ENCODE data around the gene TAS2R41. TPM values are rescaled to one million over a fixed set of nuclear protein-coding genes. Genes with fewer than 3 reads are reported as not detected.
"Not testable (repeated sequence)": the region's sequence is repeated elsewhere in the genome, so short reads cannot be mapped to it uniquely, and the experiment has no call there.

The TAS2R41 gene
- total and polyA plus RNA-seq, 8 donors: not detected

DNA sequence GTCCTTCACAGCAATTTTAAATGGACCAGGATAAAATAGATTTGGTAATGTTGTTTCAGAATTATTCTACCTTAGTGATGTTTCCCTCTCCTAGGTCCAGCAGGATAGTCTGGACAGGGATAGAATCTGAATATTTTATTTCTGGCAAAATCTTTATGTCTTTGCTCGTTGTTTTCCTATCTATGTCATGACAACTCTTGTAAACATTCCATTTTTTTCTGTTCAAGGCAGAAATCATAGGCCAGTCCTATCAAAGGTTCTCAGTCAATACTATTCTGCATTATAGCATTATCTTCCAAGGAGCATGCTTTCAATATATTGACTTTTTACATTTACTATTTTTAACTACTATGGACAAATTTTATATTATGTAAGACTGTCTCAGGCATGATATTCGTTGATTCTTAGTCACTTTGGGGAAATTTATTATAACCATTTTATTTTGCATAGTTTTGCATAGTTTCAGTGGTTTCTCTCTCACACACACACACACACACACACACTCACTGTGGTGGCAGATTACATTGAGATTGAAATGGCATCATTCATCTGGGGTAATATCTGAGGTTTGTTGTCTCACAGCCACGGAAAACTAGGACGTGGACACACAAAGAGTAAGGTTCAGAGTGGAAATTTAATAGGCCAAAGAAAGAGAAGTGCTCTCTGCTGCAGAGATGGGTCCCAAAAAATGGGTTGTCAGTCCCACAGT is 17.2 kb upstream of the TAS2R41 start:
- no peak for DNase-seq
- TF ChIP-seq, protein P1, sequence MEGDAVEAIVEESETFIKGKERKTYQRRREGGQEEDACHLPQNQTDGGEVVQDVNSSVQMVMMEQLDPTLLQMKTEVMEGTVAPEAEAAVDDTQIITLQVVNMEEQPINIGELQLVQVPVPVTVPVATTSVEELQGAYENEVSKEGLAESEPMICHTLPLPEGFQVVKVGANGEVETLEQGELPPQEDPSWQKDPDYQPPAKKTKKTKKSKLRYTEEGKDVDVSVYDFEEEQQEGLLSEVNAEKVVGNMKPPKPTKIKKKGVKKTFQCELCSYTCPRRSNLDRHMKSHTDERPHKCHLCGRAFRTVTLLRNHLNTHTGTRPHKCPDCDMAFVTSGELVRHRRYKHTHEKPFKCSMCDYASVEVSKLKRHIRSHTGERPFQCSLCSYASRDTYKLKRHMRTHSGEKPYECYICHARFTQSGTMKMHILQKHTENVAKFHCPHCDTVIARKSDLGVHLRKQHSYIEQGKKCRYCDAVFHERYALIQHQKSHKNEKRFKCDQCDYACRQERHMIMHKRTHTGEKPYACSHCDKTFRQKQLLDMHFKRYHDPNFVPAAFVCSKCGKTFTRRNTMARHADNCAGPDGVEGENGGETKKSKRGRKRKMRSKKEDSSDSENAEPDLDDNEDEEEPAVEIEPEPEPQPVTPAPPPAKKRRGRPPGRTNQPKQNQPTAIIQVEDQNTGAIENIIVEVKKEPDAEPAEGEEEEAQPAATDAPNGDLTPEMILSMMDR (IDR thresholded peaks at IDR 0.05): no peak
- H3K4me1 ChIP-seq: peaks cover 0 to 6% of the 10 kb centered on the region in 2 donors

DNA sequence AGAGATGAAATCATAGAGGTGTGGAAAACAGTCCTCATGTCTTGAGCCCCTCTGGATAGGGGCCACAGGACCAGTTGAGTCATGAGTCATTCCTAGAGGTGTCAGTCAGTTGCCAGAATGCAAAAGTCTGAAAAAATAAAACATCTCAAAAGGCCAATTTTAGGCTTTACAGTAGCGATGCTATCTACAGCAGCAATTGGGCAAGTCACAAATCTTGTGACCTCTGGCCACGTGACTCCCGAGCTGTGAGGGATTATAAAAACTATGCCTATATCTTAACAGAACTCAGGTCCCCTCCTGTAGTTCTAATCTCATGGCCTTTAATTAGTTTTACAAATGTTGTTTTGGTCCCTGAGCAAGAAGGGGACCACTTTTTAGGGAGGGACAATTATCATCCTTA is 15.6 kb upstream of the TAS2R41 start:
- no peaks in the 10 kb centered on the region for H3K9me3 ChIP-seq
- DNase-seq (no peak), ATAC-seq (no peak)
- H3K4me3 ChIP-seq: no peak overlapping the region
- peaks cover 0 to 6% of the 10 kb centered on the region in 2 donors for H3K4me1 ChIP-seq
- TF ChIP-seq, protein P1 (IDR thresholded peaks at IDR 0.05): no peak
- H3K27me3 ChIP-seq: no peaks in the 10 kb centered on the region
- intact Hi-C loops (cut with DNase I): no loop called here
- H3K27ac ChIP-seq: no peak overlapping the region
- H3K36me3 ChIP-seq: no peaks in the 10 kb centered on the region

More for the DNA sequence above, 17.2 kb upstream of the TAS2R41 start:
- Histone ChIP-seq H3K9me3 (no peaks in the 10 kb centered on the region), H3K36me3 (no peaks in the 10 kb centered on the region), H3K27me3 (no peaks in the 10 kb centered on the region), H3K27ac (no peak overlapping the region), H3K4me3 (no peak overlapping the region)
- no peak for ATAC-seq
- intact Hi-C loops (cut with DNase I): no loop called here

DNA sequence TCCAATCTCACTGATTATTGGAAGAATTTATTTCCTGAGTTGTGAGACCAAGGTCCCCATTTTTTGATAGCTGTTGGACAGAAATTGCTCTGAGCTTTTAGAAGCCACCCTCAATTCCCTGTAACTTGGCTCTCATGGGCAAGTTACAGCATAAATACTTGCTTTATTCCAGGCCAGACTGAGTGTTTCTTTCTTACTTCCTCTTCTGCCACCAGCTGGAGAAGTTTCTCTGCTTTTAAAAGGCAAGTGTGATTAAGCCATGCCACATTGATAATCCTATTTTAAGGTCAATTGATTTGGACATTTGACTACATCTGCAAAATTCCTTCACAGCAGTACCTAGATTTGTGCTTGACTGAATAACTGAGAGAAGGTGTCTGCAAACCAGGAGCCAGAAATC is 14.1 kb upstream of the TAS2R41 start:
- TF ChIP-seq, protein P1 (IDR thresholded peaks at IDR 0.05): no peak
- Histone ChIP-seq H3K4me3 (no peak overlapping the region), H3K27me3 (no peaks in the 10 kb centered on the region), H3K9me3 (no peaks in the 10 kb centered on the region), H3K4me1 (no peaks in the 10 kb centered on the region), H3K36me3 (no peaks in the 10 kb centered on the region), H3K27ac (no peak overlapping the region)
- ATAC-seq: no peak
- intact Hi-C loops (cut with DNase I): no loop called here
- DNase-seq: peak in 1 of 4 donors; percentile 14

- no peak overlapping the region for H3K4me3 ChIP-seq
- TF ChIP-seq, protein P1 (IDR thresholded peaks at IDR 0.05): no peak
- no peak for ATAC-seq
- H3K36me3 ChIP-seq: no peaks in the 10 kb centered on the region
- no peaks in the 10 kb centered on the region for H3K4me1 ChIP-seq
- no peaks in the 10 kb centered on the region for H3K27me3 ChIP-seq
- no peak overlapping the region for H3K27ac ChIP-seq
- DNase-seq: no peak
- intact Hi-C loops (cut with DNase I): no loop called here
- H3K9me3 ChIP-seq: no peaks in the 10 kb centered on the region
Observed at GRCh38 chr7:143463957-143464356, 13.7 kb upstream of the TAS2R41 start.

DNA sequence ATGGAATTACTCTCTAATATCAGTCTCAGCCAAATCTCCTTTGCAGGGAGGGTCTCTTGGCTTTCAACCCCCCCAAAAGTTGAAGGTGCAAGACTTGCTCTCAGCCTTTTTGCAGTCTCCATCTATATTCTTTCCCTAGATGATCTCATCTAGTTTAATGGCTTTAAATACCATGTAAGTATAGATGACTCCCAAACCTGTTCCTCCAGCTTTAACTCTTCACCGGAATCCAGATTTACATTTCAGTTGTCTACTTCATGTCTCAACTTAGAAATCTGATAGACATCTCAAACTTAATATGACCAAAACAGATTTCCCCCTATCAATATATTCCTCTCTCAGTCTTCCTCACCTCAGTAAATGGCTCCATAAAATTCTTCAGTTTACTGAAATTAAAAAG is 9.9 kb upstream of the TAS2R41 start:
- Histone ChIP-seq H3K4me3 (no peak overlapping the region), H3K27ac (no peak overlapping the region), H3K4me1 (no peaks in the 10 kb centered on the region), H3K27me3 (no peaks in the 10 kb centered on the region), H3K36me3 (no peaks in the 10 kb centered on the region), H3K9me3 (peaks cover 0 to 9% of the 10 kb centered on the region in 2 donors)
- intact Hi-C loops (cut with DNase I): no loop called here
- ATAC-seq: no peak
- TF ChIP-seq, protein P1 (IDR thresholded peaks at IDR 0.05): no peak
- DNase-seq: no peak

DNA sequence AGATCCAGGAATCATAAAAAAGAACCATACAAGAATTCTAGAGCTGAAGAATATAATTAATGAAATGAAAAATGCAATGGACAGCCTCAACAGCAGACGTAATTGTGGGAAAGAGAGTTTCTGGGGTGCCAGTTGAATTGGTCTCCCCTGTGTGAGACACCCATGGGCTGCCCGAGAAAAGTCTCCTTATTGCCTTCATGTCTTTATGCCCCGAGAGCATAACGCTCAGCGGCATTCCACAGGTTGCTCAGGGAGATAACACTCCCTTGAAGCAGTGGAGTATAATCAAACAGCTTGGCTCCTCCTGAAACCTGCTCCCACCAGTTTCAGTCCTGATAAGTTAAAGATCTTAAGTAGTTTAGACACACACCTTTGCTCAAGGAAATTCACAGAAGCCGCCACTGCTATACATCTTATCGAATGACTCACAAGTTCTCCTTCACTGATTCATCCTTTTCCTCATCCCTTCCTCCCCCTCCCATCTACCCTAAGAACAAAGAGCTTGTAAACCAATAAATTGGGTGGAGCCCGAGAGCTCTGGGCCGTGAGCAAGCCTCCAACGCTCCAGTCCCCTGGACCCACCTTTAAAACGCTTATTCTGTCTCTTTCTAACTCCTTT is 5.5 kb upstream of the TAS2R41 start:
- H3K27ac ChIP-seq; ATAC-seq; H3K9me3 ChIP-seq; H3K4me3 ChIP-seq; intact Hi-C loops (cut with DNase I); H3K4me1 ChIP-seq; H3K36me3 ChIP-seq; H3K27me3 ChIP-seq; DNase-seq: not testable (repeated sequence)
